HCT116 (cell line): ENCODE data around the gene NPTX1. TPM values are rescaled to one million over a fixed set of nuclear protein-coding genes. Genes with fewer than 3 reads are reported as not detected.

ENCODE experiments used
- ATAC-seq: fragments of 200-7000 bp; cut with Tn5 transposase; 2 replicates; pipeline ENCODE4 v1.9.1; 2020; ENCODE audit warnings: mild to moderate bottlenecking, moderate library complexity
- BruUV-seq: library from RNA; stranded (reverse); fragments of 400-500 nt; replicated peaks from 2 replicates; lab custom pipeline; 2021; lab: Mats Ljungman, UMichigan
- CTCF ChIA-PET: fragments of 300-600 bp; sonication (Branson Sonifier 250); formaldehyde crosslinking; loops from one replicate; lab custom pipeline; 2021; ENCODE audit warnings: antibody characterized with exemption; lab: Charles Lee
- POLR2A ChIA-PET: fragments of 300-600, 350-600 bp; sonication (Branson Sonifier 250); formaldehyde crosslinking; loops from one replicate; lab custom pipeline; 2021; ENCODE audit warnings: antibody characterized with exemption; lab: Charles Lee
- RAD21 ChIA-PET, 2 experiments: fragments of 300-600 bp; sonication (Branson Sonifier 250); formaldehyde crosslinking; loops; one replicate each; lab custom pipeline; 2023; ENCODE audit warnings: low total read pairs in 2 of 2; ENCODE audit not compliant: uncharacterized antibody in 2 of 2, unreplicated experiment in 2 of 2, low non-redundant PET in 1 of 2; lab: Charles Lee
- DNase-seq: peaks from one replicate; pipeline ENCODE4 v3.0.0-alpha.2; 2010; ENCODE audit warnings: low read depth, low spot score
- H2AFZ ChIP-seq: fragments of 200-600 bp; shearing (Covaris generic), sonication (generic); 2 replicates; pipeline ENCODE4 v1.6.1; 2017; ENCODE audit warnings: low read depth, mixed run types, mixed read lengths, antibody characterized with exemption, low read length; ENCODE audit not compliant: poor library complexity, severe bottlenecking
- H3K27ac ChIP-seq: 2 replicates; pipeline ENCODE4 v1.5.1; 2012; ENCODE audit warnings: low read depth, low read length
- H3K27me3 ChIP-seq: fragments of 200-600 bp; sonication (generic); 2 replicates; pipeline ENCODE4 v1.6.1; 2016; ENCODE audit warnings: mixed run types, low read length, mixed read lengths; ENCODE audit not compliant: insufficient read depth
- H3K36me3 ChIP-seq, 2 experiments: fragments of 200-500 bp in 1 of 2; fragments of 200-600 bp in 1 of 2; sonication (Bioruptor generic) in 1 of 2; sonication (generic) in 1 of 2; 2 replicates each; pipeline versions ENCODE4 v1.5.1 to v1.6.1; 2014 to 2016; ENCODE audit warnings: low read length in 2 of 2, inconsistent platforms in 1 of 2, mixed read lengths in 1 of 2, mixed run types in 1 of 2; ENCODE audit not compliant: insufficient read depth in 2 of 2, control insufficient read depth in 1 of 2
- H3K4me1 ChIP-seq, 2 experiments: fragments of 200-600 bp in 1 of 2; sonication (generic) in 1 of 2; 2 replicates each; pipeline versions ENCODE4 v1.5.1 to v1.6.1; 2012 to 2017; ENCODE audit warnings: low read length in 2 of 2, inconsistent platforms in 1 of 2, mild to moderate bottlenecking in 1 of 2, mixed read lengths in 1 of 2, mixed run types in 1 of 2, moderate library complexity in 1 of 2; ENCODE audit not compliant: insufficient read depth in 2 of 2, control insufficient read depth in 1 of 2
- H3K4me2 ChIP-seq: fragments of 200-600 bp; sonication (generic); 2 replicates; pipeline ENCODE4 v1.6.1; 2017; ENCODE audit warnings: mixed run types, low read length, mixed read lengths
- H3K4me3 ChIP-seq, 2 experiments: fragments of 200-600 bp in 1 of 2; sonication (generic) in 1 of 2; replicated peaks in 1 of 2; 2 replicates each; pipeline ENCODE4 v1.5.1; 2011 to 2016; ENCODE audit warnings: low read length in 2 of 2, control low read depth in 1 of 2, low read depth in 1 of 2, mild to moderate bottlenecking in 1 of 2, mixed read lengths in 1 of 2, mixed run types in 1 of 2
- H3K79me2 ChIP-seq: fragments of 200-600 bp; sonication (generic); 2 replicates; pipeline ENCODE4 v1.6.1; 2017; ENCODE audit warnings: mild to moderate bottlenecking, mixed run types, low read length, moderate library complexity, mixed read lengths; ENCODE audit not compliant: insufficient read depth
- H3K9ac ChIP-seq: fragments of 200-600 bp; sonication (generic); 2 replicates; pipeline ENCODE4 v1.6.1; 2016; ENCODE audit warnings: low read length, mixed read lengths
- H3K9me2 ChIP-seq: fragments of 200-600 bp; sonication (generic), shearing (Covaris generic); 2 replicates; pipeline ENCODE4 v1.6.1; 2017; ENCODE audit warnings: mixed run types, mild to moderate bottlenecking, moderate library complexity; ENCODE audit not compliant: insufficient read depth
- H3K9me3 ChIP-seq, 2 experiments: fragments of 200-500 bp in 1 of 2; fragments of 200-600 bp in 1 of 2; sonication (Bioruptor generic) in 1 of 2; sonication (generic) in 1 of 2; 2 replicates each; pipeline ENCODE4 v1.6.1; 2014 to 2017; ENCODE audit warnings: low read length in 2 of 2, mixed read lengths in 2 of 2, inconsistent platforms in 1 of 2, low read depth in 1 of 2, mild to moderate bottlenecking in 1 of 2, mixed run types in 1 of 2, moderate library complexity in 1 of 2; ENCODE audit not compliant: control insufficient read depth in 1 of 2, insufficient read depth in 1 of 2
- H4K20me1 ChIP-seq: fragments of 200-600 bp; sonication (generic), shearing (Covaris generic); 2 replicates; pipeline ENCODE4 v1.6.1; 2017; ENCODE audit warnings: mixed run types, mild to moderate bottlenecking, moderate library complexity; ENCODE audit not compliant: insufficient read depth
- CBX3 ChIP-seq: IDR thresholded peaks from 2 replicates; pipeline ENCODE4 v1.6.1; 2012; ENCODE audit warnings: low read depth
- CTCF ChIP-seq, 3 experiments: fragments of 200-600 bp in 1 of 3; sonication (generic) in 1 of 3; IDR thresholded peaks in 2 of 3; conservative IDR thresholded peaks in 1 of 3; 2 replicates each; pipeline ENCODE4 v1.5.1; 2012 to 2017; ENCODE audit warnings: low read depth in 2 of 3, low read length in 2 of 3, antibody characterized with exemption in 1 of 3, borderline replicate concordance in 1 of 3, control low read depth in 1 of 3, mild to moderate bottlenecking in 1 of 3, mixed read lengths in 1 of 3, mixed run types in 1 of 3, moderate library complexity in 1 of 3; ENCODE audit not compliant: insufficient read depth in 1 of 3
- ELF1 ChIP-seq: IDR thresholded peaks from 2 replicates; pipeline ENCODE4 v1.6.1; 2012; ENCODE audit warnings: low read depth, borderline replicate concordance
- EZH2 ChIP-seq: fragments of 200-600 bp; sonication (generic); IDR thresholded peaks from 2 replicates; pipeline ENCODE4 v1.6.1; 2017; ENCODE audit warnings: antibody characterized with exemption, mixed run types
- FOSL1 ChIP-seq: IDR thresholded peaks from 2 replicates; pipeline ENCODE4 v1.6.1; 2012; ENCODE audit warnings: low read depth
- POLR2A ChIP-seq: IDR thresholded peaks from 2 replicates; pipeline ENCODE4 v1.7.0; 2011; ENCODE audit warnings: borderline replicate concordance; ENCODE audit not compliant: insufficient read depth, insufficient read length; ENCODE audit errors: extremely low read depth
- POLR2AphosphoS5 ChIP-seq: IDR thresholded peaks from 2 replicates; pipeline ENCODE4 v1.6.1; 2011; ENCODE audit warnings: mild to moderate bottlenecking, low read depth, low read length, moderate library complexity
- RAD21 ChIP-seq: IDR thresholded peaks from 2 replicates; pipeline ENCODE4 v1.6.1; 2012; ENCODE audit warnings: low read depth, mild to moderate bottlenecking
- REST ChIP-seq: IDR thresholded peaks from 2 replicates; pipeline ENCODE4 v1.6.1; 2012; ENCODE audit warnings: low read depth
- SIN3A ChIP-seq: IDR thresholded peaks from 2 replicates; pipeline ENCODE4 v1.6.1; 2012; ENCODE audit warnings: low read depth
- SP1 ChIP-seq: IDR thresholded peaks from 2 replicates; pipeline ENCODE4 v1.6.1; 2012; ENCODE audit warnings: low read depth
- YY1 ChIP-seq: IDR thresholded peaks from 2 replicates; pipeline ENCODE4 v1.6.1; 2011; ENCODE audit warnings: low read length, low read depth, moderate library complexity, mild to moderate bottlenecking; ENCODE audit not compliant: insufficient replicate concordance; ENCODE audit errors: extremely low read depth
- ZBTB33 ChIP-seq: IDR thresholded peaks from 2 replicates; pipeline ENCODE4 v1.6.1; 2011; ENCODE audit warnings: mild to moderate bottlenecking, low read length, moderate library complexity; ENCODE audit not compliant: insufficient replicate concordance; ENCODE audit errors: extremely low read depth
- ZFX ChIP-seq: fragments of 450-650 bp; IDR thresholded peaks from 2 replicates; pipeline ENCODE4 v1.6.1; 2017
- ZNF274 ChIP-seq: fragments of 200-500 bp; sonication (Bioruptor generic); IDR thresholded peaks from 2 replicates; pipeline ENCODE4 v1.6.1; 2014; ENCODE audit warnings: mild to moderate bottlenecking, low read depth, low read length, inconsistent platforms
- intact Hi-C: fragments of 100-400 bp; cut with micrococcal nuclease; formaldehyde crosslinking; loops from 2 replicates; pipeline ENCODE4 v1.10.0; 2022
- total RNA-seq: library from RNA; stranded (reverse); gene quantifications from one replicate; pipeline ENCODE4 v1.2.1, GENCODE V29; 2021; ENCODE audit not compliant: unreplicated experiment
- TF ChIP-seq, protein P1 (sequence below): IDR thresholded peaks from 2 replicates; pipeline ENCODE4 v1.6.1; 2012
- TF ChIP-seq, protein P2 (sequence below): IDR thresholded peaks from 2 replicates; pipeline ENCODE4 v1.6.1; 2012

The NPTX1 gene
- total RNA-seq, 1 experiment from 2014 or later, result 0.15 TPM

DNA sequence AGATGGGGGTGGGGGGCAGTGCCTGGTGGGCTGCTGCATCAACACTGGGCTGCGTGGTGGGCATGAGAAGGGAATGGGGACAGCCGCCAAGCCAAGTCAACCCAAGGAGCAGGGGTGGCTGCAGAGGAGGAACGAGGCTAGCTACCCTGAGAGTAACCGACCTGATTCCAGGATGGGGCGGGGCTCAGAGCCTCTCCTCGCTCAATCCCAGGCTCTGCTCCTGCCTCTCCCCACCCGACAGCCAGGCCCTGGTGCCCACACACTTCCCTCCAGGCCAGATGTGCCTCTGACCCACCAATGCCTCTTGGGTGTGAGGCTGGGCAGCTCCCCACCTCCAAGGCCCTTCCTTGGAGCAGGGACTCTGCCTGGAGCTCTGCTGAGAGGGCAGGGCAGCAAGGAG, 2.7 kb downstream of the NPTX1 start:
- H3K9ac ChIP-seq, result no peak overlapping the region
- H3K4me3 ChIP-seq, result no peak overlapping the region
- no peak overlapping the region for H3K4me2 ChIP-seq
- H3K9me3 ChIP-seq, result no peaks in the 10 kb centered on the region
- H3K27me3 ChIP-seq, result no peaks in the 10 kb centered on the region
- RAD21 ChIA-PET, result no interaction called here
- H3K9me2 ChIP-seq, result no peaks in the 10 kb centered on the region
- H4K20me1 ChIP-seq, result no peaks in the 10 kb centered on the region
- peaks cover 12 to 19% of the 10 kb centered on the region in 2 experiments for H3K4me1 ChIP-seq
- TF ChIP-seq POLR2AphosphoS5 (no peak), POLR2A (no peak), ZFX (no peak), ZBTB33 (no peak), RAD21 (no peak), SIN3A (no peak), FOSL1 (no peak), ZNF274 (no peak), ELF1 (no peak), YY1 (no peak), EZH2 (no peak), CTCF (IDR thresholded peaks at IDR 0.05 in 2 of 3, conservative IDR thresholded peaks at IDR 0.05 in 1 of 3; ENCODE audit: borderline replicate concordance in 1 of 3, insufficient read depth in 1 of 3, low read depth in 2 of 3, low read length in 2 of 3) (no peak), SP1 (no peak), CBX3 (no peak), REST (no peak)
- TF ChIP-seq, protein P1, sequence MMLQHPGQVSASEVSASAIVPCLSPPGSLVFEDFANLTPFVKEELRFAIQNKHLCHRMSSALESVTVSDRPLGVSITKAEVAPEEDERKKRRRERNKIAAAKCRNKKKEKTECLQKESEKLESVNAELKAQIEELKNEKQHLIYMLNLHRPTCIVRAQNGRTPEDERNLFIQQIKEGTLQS, result no peak
- TF ChIP-seq, protein P2, sequence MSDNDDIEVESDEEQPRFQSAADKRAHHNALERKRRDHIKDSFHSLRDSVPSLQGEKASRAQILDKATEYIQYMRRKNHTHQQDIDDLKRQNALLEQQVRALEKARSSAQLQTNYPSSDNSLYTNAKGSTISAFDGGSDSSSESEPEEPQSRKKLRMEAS, result no peak
- no peak overlapping the region for H2AFZ ChIP-seq
- BruUV-seq, result no TSS peak
- DNase-seq (no peak), ATAC-seq (no peak)
- no peaks in the 10 kb centered on the region for H3K79me2 ChIP-seq
- no peaks in the 10 kb centered on the region for H3K36me3 ChIP-seq
- POLR2A ChIA-PET, result interaction anchor here (1.5 kb wide), 1 partner anchor 19 kb away, joined by 5 read pairs; no protein-coding TSS in a partner anchor
- intact Hi-C loops, result loop anchor here (1.0 kb wide), 1 partner anchor 102 kb away; no protein-coding TSS in a partner anchor
- CTCF ChIA-PET, result interaction anchor here (1.0 kb wide), 1 partner anchor 102 kb away, joined by 3 read pairs; no protein-coding TSS in a partner anchor
- no peak overlapping the region; the same call in 1 of the 2 replicates for H3K27ac ChIP-seq
